SK-N-SH (cell line): ENCODE results near the gene SNRPA1. TPM values are rescaled to one million over a fixed set of nuclear protein-coding genes. Genes with fewer than 3 reads are reported as not detected.

Source experiments
- CTCF ChIA-PET: fragments of 300-600, 350-600 bp; formaldehyde crosslinking; extraction: SDS; loops from one replicate; lab custom pipeline; 2021; lab: Yijun Ruan, JAX
- POLR2A ChIA-PET: fragments of 350-600 bp; sonication (Branson Sonifier 250); formaldehyde crosslinking; extraction: SDS; loops from one replicate; lab custom pipeline; 2020; ENCODE audit warnings: antibody characterized with exemption, inconsistent platforms; lab: Yijun Ruan, JAX
- DNase-seq: peaks from one replicate; pipeline ENCODE4 v3.0.0; 2012
- H2AFZ ChIP-seq: fragments of 200-600 bp; sonication (generic); 2 replicates; pipeline ENCODE4 v1.8.1; 2016; ENCODE audit warnings: antibody characterized with exemption, mild to moderate bottlenecking, low read depth
- H3F3A ChIP-seq: fragments of 200-600 bp; sonication (generic); replicated peaks from 2 replicates; pipeline ENCODE3; 2016; ENCODE audit warnings: antibody characterized with exemption, mild to moderate bottlenecking; ENCODE audit not compliant: insufficient read depth
- H3K27ac ChIP-seq, 2 experiments: fragments of 200-500 bp in 1 of 2; fragments of 200-600 bp in 1 of 2; sonication (Bioruptor generic) in 1 of 2; sonication (generic), shearing (Covaris generic) in 1 of 2; 2 replicates each; pipeline versions ENCODE4 v1.5.1 to v1.6.1; 2014 to 2016; ENCODE audit warnings: low read depth in 2 of 2, inconsistent platforms in 1 of 2, low read length in 1 of 2, mild to moderate bottlenecking in 1 of 2, mixed read lengths in 1 of 2
- H3K27me3 ChIP-seq: fragments of 200-600 bp; sonication (generic), shearing (Covaris generic); 2 replicates; pipeline ENCODE4 v1.6.1; 2016; ENCODE audit warnings: mixed run types; ENCODE audit not compliant: insufficient read depth
- H3K36me3 ChIP-seq, 2 experiments: fragments of 200-500 bp in 1 of 2; fragments of 200-600 bp in 1 of 2; sonication (Bioruptor generic) in 1 of 2; sonication (generic) in 1 of 2; replicated peaks in 1 of 2; 2 replicates each; pipeline versions ENCODE3 to v1.5.1; 2014 to 2016; ENCODE audit warnings: low read length in 1 of 2, mild to moderate bottlenecking in 1 of 2; ENCODE audit not compliant: insufficient read depth in 2 of 2, control insufficient read depth in 1 of 2
- H3K4me1 ChIP-seq, 2 experiments: fragments of 200-500 bp in 1 of 2; fragments of 200-600 bp in 1 of 2; sonication (Bioruptor generic) in 1 of 2; sonication (generic), shearing (Covaris generic) in 1 of 2; 2 replicates each; pipeline versions ENCODE4 v1.5.1 to v1.6.1; 2014 to 2016; ENCODE audit warnings: low read depth in 1 of 2, low read length in 1 of 2, mixed run types in 1 of 2; ENCODE audit not compliant: insufficient read depth in 2 of 2, control insufficient read depth in 1 of 2
- H3K4me2 ChIP-seq: fragments of 200-600 bp; sonication (generic), shearing (Covaris generic); 2 replicates; pipeline ENCODE4 v1.6.1; 2017; ENCODE audit warnings: mixed run types
- H3K4me3 ChIP-seq, 2 experiments: fragments of 200-500 bp in 1 of 2; fragments of 200-600 bp in 1 of 2; sonication (Bioruptor generic) in 1 of 2; sonication (generic), shearing (Covaris generic) in 1 of 2; 2 replicates each; pipeline versions ENCODE4 v1.5.1 to v1.8.1; 2014 to 2016; ENCODE audit warnings: low read depth in 2 of 2, inconsistent platforms in 1 of 2, low read length in 1 of 2, mild to moderate bottlenecking in 1 of 2, mixed read lengths in 1 of 2, moderate library complexity in 1 of 2
- H3K79me2 ChIP-seq: fragments of 200-600 bp; sonication (generic); 2 replicates; pipeline ENCODE4 v1.8.1; 2017; ENCODE audit warnings: mild to moderate bottlenecking; ENCODE audit not compliant: insufficient read depth
- H3K9ac ChIP-seq: fragments of 200-600 bp; sonication (generic); 2 replicates; pipeline ENCODE4 v1.6.1; 2017; ENCODE audit warnings: mixed run types
- H3K9me2 ChIP-seq: fragments of 200-600 bp; sonication (generic); 2 replicates; pipeline ENCODE4 v1.6.1; 2017; ENCODE audit warnings: mixed run types
- H3K9me3 ChIP-seq: fragments of 200-600 bp; sonication (generic); 2 replicates; pipeline ENCODE4 v1.6.1; 2017; ENCODE audit warnings: mixed run types, mild to moderate bottlenecking, moderate library complexity
- H4K20me1 ChIP-seq: fragments of 200-600 bp; sonication (generic); 2 replicates; pipeline ENCODE4 v1.6.1; 2017; ENCODE audit warnings: mild to moderate bottlenecking, mixed run types; ENCODE audit not compliant: insufficient read depth
- GATA2 ChIP-seq: sonication (generic); formaldehyde crosslinking; IDR thresholded peaks from 2 replicates; pipeline ENCODE4 v1.5.0; 2020; ENCODE audit warnings: mild to moderate bottlenecking, missing genetic modification reagents
- IRF3 ChIP-seq: fragments of 150-350 bp; IDR thresholded peaks from 2 replicates; pipeline ENCODE4 v1.6.1; 2016; ENCODE audit warnings: mild to moderate bottlenecking, low read depth, low read length
- PBX3 ChIP-seq: IDR thresholded peaks from 2 replicates; pipeline ENCODE4; 2012
- RAD21 ChIP-seq: IDR thresholded peaks from 2 replicates; pipeline ENCODE4 v1.6.1; 2012; ENCODE audit warnings: mild to moderate bottlenecking, low read length
- RFX5 ChIP-seq: IDR thresholded peaks from 2 replicates; pipeline ENCODE4 v1.6.1; 2012; ENCODE audit warnings: mild to moderate bottlenecking, improper control_type of control experiment, low read length
- RXRA ChIP-seq: IDR thresholded peaks from 2 replicates; pipeline ENCODE4 v1.4.0; 2012; ENCODE audit warnings: low read depth, mild to moderate bottlenecking, borderline replicate concordance
- YY1 ChIP-seq: IDR thresholded peaks from 2 replicates; pipeline ENCODE4 v1.4.0; 2012; ENCODE audit warnings: low read depth, mild to moderate bottlenecking
- WGBS: methylation state at CpG from one replicate; pipeline ENCODE4 v1.1.6; 2017; ENCODE audit warnings: low lambda C conversion rate; 5-methylcytosine and 5-hydroxymethylcytosine counted together
- polyA plus RNA-seq, 3 experiments: library from polyadenylated mRNA; depleted of rRNA; stranded (reverse); fragments of >200 nt; gene quantifications; 2 replicates each; pipeline ENCODE4 v1.2.3, GENCODE V29; 2012
- TF ChIP-seq, protein P1 (sequence below): fragments of 200-600 bp; sonication (generic); IDR thresholded peaks from 2 replicates; pipeline ENCODE4 v1.6.1; 2017; ENCODE audit warnings: antibody characterized with exemption, mild to moderate bottlenecking, moderate library complexity

The SNRPA1 gene
- polyA plus RNA-seq, 1 of the 3 experiments (the other 2 are of a cell fraction) = 62.3 TPM

- H3K9me3 ChIP-seq = no peaks in the 10 kb centered on the region
- peaks cover 0 to 14% of the 10 kb centered on the region in 2 experiments; a peak in 1 of 4 replicates for H3K4me1 ChIP-seq
- H2AFZ ChIP-seq = no peak overlapping the region
- WGBS = 65% methylated on average over 9 of the region's 17 CpGs
- no peaks in the 10 kb centered on the region for H3K36me3 ChIP-seq
- H3K4me2 ChIP-seq = no peak overlapping the region
- TF ChIP-seq RAD21 (no peak), RXRA (no peak), GATA2 (no peak), YY1 (no peak), PBX3 (no peak)
- H4K20me1 ChIP-seq = no peaks in the 10 kb centered on the region
- no peak overlapping the region for H3K4me3 ChIP-seq
- DNase-seq = no peak
- H3K9me2 ChIP-seq = no peaks in the 10 kb centered on the region
- no peaks in the 10 kb centered on the region for H3K79me2 ChIP-seq
- ChIA-PET POLR2A (no interaction called here), CTCF (interaction anchor here (1.0 to 1.7 kb wide), 3 partner anchors 23 to 179 kb away, joined by 3 to 4 read pairs (median 3); no protein-coding TSS in a partner anchor)
- no peaks in the 10 kb centered on the region for H3F3A ChIP-seq
- no peak overlapping the region for H3K27ac ChIP-seq
- peaks cover 1% of the 10 kb centered on the region; the same call in 1 of the 2 replicates for H3K27me3 ChIP-seq
- no peak overlapping the region for H3K9ac ChIP-seq
Measured at GRCh38 chr15:101322854-101323477, 27.9 kb upstream of the SNRPA1 start.

GRCh38 chr15:101322016-101322695 lies 27.1 kb upstream of the SNRPA1 start:
- H3K36me3 ChIP-seq = no peaks in the 10 kb centered on the region
- H2AFZ ChIP-seq = no peak overlapping the region
- no peak for TF ChIP-seq IRF3
- TF ChIP-seq, protein P1, sequence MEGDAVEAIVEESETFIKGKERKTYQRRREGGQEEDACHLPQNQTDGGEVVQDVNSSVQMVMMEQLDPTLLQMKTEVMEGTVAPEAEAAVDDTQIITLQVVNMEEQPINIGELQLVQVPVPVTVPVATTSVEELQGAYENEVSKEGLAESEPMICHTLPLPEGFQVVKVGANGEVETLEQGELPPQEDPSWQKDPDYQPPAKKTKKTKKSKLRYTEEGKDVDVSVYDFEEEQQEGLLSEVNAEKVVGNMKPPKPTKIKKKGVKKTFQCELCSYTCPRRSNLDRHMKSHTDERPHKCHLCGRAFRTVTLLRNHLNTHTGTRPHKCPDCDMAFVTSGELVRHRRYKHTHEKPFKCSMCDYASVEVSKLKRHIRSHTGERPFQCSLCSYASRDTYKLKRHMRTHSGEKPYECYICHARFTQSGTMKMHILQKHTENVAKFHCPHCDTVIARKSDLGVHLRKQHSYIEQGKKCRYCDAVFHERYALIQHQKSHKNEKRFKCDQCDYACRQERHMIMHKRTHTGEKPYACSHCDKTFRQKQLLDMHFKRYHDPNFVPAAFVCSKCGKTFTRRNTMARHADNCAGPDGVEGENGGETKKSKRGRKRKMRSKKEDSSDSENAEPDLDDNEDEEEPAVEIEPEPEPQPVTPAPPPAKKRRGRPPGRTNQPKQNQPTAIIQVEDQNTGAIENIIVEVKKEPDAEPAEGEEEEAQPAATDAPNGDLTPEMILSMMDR = no peak
- TF ChIP-seq RFX5 = no peak
- no peaks in the 10 kb centered on the region for H3K9me2 ChIP-seq
- peaks cover 0 to 14% of the 10 kb centered on the region in 2 experiments; a peak in 1 of 4 replicates for H3K4me1 ChIP-seq
- H3K79me2 ChIP-seq = no peaks in the 10 kb centered on the region
- H3K27me3 ChIP-seq = no peaks in the 10 kb centered on the region; the same call in 1 of the 2 replicates
- H3K4me2 ChIP-seq = no peak overlapping the region
- CTCF ChIA-PET = interaction anchor here (1.0 to 1.7 kb wide), 2 partner anchors 22 to 180 kb away, joined by 3 read pairs; no protein-coding TSS in a partner anchor
- H3F3A ChIP-seq = no peaks in the 10 kb centered on the region
- no peaks in the 10 kb centered on the region for H3K9me3 ChIP-seq
- no peak overlapping the region for H3K27ac ChIP-seq
- DNase-seq = no peak
- POLR2A ChIA-PET = no interaction called here
- no peak overlapping the region for H3K9ac ChIP-seq
- no peak overlapping the region for H3K4me3 ChIP-seq
- WGBS = 52% methylated on average over 20 of the region's 21 CpGs
- no peaks in the 10 kb centered on the region for H4K20me1 ChIP-seq
